ENCODE measurements around the gene VPS51. TPM values are rescaled to one million over a fixed set of nuclear protein-coding genes. Genes with fewer than 3 reads are reported as not detected.

Gene VPS51
- total and polyA plus RNA-seq, 10 of the 15 experiments (the other 5 are each of a cell fraction or from before 2014, with no cell fraction given): 1.5 to 279 (median 53.2) TPM

DNA sequence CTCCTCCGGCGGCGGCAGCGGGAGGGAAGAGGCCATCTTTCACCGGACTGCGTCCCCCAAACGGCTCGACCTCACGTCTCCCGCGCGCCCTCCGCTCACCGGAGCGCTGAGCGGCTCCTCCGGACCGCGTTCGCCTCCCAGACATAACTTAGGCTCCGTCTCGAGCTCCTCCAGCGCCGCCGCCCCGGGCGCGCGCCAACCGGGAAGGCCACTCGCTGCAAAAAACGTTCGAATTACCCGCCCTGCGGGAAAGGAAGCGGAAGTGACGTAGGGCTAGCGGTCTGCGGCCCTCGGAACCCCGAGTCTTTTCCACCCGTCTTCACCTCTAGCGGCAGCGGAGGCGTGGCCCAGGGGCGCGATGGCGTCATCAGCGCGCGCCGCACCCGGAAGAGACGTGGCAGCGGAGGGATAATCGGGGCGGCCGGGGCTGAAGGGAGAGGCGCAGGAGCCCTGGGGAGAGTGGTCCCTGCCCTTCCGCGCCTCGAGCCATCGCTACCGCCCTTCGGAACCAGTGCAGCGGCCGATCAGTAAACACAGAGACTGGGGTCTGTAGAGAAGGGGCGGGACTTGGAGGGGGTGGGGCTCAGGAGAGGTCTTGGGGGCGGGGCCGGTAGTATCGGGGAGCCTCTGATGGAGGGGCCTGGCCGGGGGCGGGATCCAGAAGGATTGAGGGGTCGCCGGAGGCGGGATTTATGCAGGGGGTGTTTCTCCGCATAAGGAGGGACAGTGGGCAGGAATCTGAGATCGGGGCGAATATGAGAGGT lies 12.0 kb upstream of the VPS51 start, which contains the start of the genes CDCA5 and ZFPL1 (continued):
- TF ChIP-seq IRF3 (IDR thresholded peaks at IDR 0.05) (peak; percentile 58), BACH1 (IDR thresholded peaks at IDR 0.05; ENCODE audit: borderline replicate concordance) (peak; percentile 33; the same call in 1 of the 2 replicates), POLR2AphosphoS2 (IDR thresholded peaks at IDR 0.05; ENCODE audit: low read depth, low read length) (peak; percentile 50; the same call in 1 of the 2 replicates), ASH2L (IDR thresholded peaks at IDR 0.05; ENCODE audit: borderline replicate concordance, low read depth) (no peak), CREM (IDR thresholded peaks at IDR 0.05; ENCODE audit: low read depth) (peak; percentile 100), PAX5 (IDR thresholded peaks at IDR 0.05; ENCODE audit: borderline replicate concordance, low read depth, low read length) (peak; percentile 34; the same call in 1 of the 2 replicates), ZNF24 (IDR thresholded peaks at IDR 0.05) (no peak), NRF1 (conservative IDR thresholded peaks at IDR 0.05; ENCODE audit: low read depth, low read length) (no peak), CREB1 (IDR thresholded peaks at IDR 0.05; ENCODE audit: low read depth) (peak; percentile 99), LARP7 (IDR thresholded peaks at IDR 0.05) (peak; percentile 58; the same call in 1 of the 2 replicates), ZNF687 (IDR thresholded peaks at IDR 0.05) (0 out of 2 replicates have a peak, but pooled peaks have one; percentile 25), ATF7 (IDR thresholded peaks at IDR 0.05; ENCODE audit: low read depth) (peak; percentile 84), RUNX3 (IDR thresholded peaks at IDR 0.05; ENCODE audit: low read length) (peak; percentile 92), RBBP5 (conservative IDR thresholded peaks at IDR 0.05) (no peak), KDM1A (IDR thresholded peaks at IDR 0.05; ENCODE audit: borderline replicate concordance) (no peak), MYB (IDR thresholded peaks at IDR 0.05; ENCODE audit: borderline replicate concordance, low read depth, low read length) (0 out of 2 replicates have a peak, but pooled peaks have one; percentile 32), IRF4 (IDR thresholded peaks at IDR 0.05; ENCODE audit: low read depth, low read length) (peak; percentile 43; the same call in 1 of the 2 replicates), MXI1 (IDR thresholded peaks at IDR 0.05; ENCODE audit: low read depth, low read length) (peak; percentile 98)
- TF ChIP-seq, protein P1, sequence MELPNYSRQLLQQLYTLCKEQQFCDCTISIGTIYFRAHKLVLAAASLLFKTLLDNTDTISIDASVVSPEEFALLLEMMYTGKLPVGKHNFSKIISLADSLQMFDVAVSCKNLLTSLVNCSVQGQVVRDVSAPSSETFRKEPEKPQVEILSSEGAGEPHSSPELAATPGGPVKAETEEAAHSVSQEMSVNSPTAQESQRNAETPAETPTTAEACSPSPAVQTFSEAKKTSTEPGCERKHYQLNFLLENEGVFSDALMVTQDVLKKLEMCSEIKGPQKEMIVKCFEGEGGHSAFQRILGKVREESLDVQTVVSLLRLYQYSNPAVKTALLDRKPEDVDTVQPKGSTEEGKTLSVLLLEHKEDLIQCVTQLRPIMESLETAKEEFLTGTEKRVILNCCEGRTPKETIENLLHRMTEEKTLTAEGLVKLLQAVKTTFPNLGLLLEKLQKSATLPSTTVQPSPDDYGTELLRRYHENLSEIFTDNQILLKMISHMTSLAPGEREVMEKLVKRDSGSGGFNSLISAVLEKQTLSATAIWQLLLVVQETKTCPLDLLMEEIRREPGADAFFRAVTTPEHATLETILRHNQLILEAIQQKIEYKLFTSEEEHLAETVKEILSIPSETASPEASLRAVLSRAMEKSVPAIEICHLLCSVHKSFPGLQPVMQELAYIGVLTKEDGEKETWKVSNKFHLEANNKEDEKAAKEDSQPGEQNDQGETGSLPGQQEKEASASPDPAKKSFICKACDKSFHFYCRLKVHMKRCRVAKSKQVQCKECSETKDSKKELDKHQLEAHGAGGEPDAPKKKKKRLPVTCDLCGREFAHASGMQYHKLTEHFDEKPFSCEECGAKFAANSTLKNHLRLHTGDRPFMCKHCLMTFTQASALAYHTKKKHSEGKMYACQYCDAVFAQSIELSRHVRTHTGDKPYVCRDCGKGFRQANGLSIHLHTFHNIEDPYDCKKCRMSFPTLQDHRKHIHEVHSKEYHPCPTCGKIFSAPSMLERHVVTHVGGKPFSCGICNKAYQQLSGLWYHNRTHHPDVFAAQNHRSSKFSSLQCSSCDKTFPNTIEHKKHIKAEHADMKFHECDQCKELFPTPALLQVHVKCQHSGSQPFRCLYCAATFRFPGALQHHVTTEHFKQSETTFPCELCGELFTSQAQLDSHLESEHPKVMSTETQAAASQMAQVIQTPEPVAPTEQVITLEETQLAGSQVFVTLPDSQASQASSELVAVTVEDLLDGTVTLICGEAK (IDR thresholded peaks at IDR 0.05; ENCODE audit: borderline replicate concordance): peak; percentile 96
- TF ChIP-seq, protein P2, sequence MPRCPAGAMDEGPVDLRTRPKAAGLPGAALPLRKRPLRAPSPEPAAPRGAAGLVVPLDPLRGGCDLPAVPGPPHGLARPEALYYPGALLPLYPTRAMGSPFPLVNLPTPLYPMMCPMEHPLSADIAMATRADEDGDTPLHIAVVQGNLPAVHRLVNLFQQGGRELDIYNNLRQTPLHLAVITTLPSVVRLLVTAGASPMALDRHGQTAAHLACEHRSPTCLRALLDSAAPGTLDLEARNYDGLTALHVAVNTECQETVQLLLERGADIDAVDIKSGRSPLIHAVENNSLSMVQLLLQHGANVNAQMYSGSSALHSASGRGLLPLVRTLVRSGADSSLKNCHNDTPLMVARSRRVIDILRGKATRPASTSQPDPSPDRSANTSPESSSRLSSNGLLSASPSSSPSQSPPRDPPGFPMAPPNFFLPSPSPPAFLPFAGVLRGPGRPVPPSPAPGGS (IDR thresholded peaks at IDR 0.05; ENCODE audit: borderline replicate concordance, insufficient read depth, low read depth, low read length, poor library complexity, severe bottlenecking): no peak

Data from GM12878 (cell line).